ENCODE data around the gene SLC6A19.

SLC6A19 gene

DNA sequence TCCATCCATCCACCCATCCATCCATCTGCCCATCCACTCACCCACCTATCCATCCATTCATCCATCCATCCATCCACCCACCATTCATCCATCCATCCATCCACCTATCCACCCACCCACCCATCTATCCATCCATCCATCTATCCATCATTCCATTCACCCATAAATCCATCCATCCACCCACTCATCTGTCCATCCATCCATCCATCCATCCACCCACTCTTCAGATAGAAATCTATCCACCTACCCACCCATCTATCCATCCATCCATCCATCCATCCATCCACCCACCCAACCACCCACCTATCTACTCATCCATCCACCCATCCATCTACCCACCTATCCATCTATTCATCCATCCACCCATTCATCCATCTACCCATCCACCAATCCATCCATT is 35.0 kb upstream of the SLC6A19 start:
- no peak for DNase-seq

DNA sequence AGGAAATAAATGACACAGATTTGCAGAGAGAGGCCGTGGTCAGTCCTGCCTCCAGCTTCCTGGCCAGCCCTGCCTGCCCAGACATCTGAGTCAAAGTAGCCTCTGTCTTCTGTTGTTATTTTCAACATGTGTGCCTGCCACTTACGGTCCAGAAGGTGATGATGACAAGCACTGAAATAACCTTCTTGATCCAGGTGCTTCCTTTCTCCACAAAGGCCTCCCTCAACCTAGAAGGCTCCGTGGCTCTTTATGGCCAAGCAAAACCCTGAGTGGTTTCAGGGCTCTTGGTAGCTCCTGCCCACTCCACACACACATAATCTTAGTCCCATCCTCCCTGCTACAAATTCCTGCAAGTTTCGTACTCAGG is 34.1 kb upstream of the SLC6A19 start:
- DNase-seq: no peak

DNA sequence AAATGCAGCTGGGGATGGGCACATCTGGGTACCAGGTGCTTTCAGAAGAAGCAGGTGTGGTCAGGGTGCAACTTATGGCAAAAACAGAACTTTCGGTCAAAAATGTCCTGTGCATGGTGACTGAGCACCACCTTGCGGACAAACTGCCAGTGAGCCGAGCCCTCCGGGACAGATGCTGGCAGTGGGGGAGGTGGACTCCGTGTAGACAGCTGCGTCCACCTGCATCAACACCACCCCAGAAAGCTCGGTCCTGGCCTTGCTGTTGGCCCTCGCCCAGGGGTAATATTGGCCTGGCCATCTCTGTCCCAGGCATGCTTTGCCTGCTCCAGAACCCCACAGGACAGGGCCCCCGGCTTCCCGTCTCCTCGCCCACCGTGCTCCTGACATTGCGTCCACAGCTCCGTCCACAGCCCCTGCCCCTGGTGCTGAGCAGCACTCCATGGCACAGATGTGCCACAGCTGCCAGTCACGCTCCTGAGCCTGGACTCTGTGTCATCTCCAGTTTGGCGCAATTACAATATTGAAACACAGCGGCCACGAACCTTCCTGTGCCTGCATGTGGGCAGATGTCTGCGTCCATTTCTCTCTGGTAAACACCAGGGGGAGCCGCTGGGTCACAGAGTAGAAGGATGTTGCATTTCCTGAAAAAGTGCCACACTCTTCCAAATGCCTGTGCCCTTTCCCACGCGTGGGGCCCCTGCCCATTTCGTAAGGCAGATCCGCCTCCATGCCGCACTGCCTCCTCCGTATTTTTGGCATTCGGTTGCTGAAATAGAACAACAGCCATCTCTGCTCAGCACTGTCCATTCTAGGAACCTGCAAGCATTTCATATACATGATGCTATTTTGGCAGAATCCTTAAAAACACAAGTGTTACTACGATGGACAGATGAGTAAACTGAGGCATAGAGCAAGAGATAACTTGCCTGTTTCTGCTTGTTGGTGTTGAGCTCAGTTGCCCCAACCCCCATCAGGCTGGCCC is 33.4 kb upstream of the SLC6A19 start:
- peak; percentile 64 for DNase-seq

DNA sequence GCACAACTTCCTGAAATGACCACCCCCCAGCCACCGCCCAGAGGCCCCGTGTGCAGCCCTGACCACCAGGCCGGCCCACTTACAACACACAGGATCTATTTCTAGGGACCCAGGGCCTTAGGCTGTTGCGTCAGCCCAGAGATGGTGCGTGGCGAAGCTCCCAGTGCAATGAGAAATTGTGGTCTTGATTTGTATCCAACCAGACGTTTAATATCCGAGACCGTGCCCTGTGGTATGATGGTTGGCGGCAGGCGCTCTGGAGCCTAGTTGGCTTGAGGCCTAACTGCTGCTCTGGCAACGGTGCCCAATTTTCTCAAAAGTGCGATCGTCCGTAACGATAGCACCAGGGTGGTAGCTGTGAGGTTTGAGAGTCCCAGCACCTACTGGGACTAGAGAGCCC is 32.6 kb upstream of the SLC6A19 start:
- no peak for DNase-seq

DNA sequence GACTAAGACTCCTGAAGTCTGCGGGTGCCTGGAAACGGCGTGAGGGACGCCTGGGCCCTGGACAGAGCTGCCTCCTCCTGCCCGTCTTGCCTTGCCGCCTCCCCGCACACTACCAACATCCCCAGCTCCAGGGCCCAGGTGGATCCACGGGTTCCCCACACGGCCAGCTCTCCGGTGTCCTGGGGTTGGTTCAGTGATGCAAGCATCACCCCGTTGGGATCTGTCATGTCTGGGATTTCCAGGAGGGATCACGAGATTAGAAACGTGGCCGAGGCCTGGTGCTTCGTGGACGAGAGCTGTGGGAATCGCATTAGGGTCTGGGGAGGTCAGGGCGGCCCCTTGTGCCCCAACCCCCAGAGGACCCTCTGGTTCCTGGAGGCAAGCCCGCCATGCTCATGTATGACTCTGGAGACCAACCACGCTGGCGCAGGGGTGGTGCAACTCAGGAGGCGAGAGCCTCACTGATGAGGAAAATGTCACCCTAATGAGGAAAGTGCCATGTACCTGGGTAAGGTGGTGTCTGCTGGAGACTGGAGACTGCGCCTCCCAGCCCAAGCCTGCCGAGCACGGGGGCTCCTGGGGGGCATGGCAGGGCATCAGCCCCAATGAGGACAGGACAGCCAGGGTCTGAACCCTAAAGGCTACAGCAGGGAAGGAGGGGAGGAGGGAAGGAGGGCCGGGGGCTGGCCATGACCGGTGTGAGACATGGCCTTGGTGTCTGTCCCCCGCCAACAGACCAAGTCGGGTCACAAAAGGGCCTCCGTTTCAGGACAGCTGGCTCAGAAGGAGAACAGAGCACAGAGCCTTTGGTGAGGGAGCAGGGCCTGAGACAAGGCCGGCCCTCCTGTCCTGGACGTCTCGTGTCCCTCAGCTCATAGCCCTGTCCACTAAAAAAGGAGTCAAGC is 31.9 kb upstream of the SLC6A19 start:
- no peak for DNase-seq

DNA sequence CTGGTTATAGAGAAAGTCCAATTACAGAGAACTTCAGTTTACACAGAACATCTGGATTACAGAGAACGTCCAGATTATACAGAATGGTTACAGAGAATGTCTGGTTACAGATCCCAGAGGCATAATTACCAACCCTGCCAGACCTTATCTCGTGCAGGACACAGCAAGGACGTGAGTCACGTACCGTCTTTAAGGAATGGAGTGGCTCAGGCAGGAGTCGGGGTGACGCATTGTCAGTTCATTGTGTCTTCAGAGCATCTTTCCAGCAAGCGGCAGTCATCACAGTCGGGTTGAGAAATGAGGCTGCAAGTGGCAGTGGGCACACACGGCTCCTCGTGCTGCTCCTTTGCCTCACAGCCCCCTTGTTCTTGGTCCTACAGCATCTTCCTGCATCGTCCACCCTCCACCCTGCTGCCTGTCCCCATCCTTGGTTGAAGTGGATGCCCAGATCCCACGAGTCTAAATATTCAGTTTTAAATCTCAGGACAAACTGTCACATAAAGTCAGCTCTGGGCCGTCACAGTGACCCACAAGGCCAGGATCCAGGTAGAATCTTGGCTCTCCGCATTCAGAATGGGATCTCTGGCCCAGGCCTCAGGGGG is 30.0 kb upstream of the SLC6A19 start:
- DNase-seq: no peak

DNA sequence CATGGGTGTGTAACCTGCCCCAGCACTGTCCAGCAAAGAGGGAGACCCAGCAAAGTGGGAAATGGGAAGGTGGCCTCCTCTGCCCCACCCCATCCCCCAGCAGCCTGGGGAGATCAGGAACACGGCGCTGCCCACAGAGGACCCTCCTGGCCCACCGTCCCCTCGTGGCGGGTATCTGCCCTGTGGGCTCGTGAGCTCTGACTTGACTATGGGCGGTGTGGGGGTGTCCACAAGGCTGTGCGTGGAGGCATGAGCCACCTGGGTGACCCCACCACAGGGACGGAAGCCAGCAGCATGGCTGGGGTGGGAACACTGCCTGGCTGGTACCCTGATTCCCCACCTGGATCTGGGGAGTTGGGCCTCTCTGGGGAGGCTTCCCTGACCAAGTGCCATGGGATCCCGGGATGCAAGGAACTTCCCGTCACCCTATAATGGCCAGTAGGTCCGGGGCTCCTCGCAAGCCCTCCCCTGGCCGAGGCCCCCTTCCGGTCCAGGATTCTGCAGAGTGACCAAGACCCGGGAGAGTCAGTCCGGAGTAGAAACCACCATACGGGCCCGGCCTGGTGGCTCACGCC is 29.3 kb upstream of the SLC6A19 start:
- DNase-seq: no peak

DNA sequence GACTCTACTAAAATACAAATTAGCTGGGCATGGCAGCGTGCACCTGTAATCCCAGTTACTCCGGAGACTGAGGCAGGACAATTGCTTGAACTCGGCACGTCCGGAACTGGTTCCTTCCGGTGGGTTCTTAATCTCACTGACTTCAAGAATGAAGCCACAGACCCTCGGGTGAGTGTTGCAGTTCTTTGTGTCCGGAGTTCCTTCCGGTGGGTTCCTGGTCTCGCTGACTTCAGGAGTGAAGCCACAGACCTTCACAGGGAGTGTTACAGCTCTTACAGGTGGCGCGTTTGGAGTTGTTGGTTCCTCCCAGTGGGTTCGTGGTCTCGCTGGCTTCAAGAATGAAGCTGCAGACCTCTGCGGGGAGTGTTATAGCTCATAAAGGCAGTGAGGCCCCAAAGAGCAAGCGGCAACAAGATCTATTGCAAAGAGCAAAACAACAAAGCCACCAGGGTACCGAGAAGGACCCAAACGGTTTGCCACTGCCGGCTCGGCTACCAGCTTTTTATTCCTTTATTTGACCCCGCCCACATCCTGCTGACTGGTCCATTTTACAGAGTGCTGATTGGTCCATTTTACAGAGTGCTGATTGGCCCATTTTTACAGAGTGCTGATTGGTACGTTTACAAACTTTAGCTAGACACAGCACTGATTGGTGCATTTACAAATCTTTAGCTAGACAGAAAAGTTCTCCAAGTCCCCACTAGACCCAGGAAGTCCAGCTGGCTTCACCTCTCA is 28.6 kb upstream of the SLC6A19 start:
- no peak for DNase-seq

DNA sequence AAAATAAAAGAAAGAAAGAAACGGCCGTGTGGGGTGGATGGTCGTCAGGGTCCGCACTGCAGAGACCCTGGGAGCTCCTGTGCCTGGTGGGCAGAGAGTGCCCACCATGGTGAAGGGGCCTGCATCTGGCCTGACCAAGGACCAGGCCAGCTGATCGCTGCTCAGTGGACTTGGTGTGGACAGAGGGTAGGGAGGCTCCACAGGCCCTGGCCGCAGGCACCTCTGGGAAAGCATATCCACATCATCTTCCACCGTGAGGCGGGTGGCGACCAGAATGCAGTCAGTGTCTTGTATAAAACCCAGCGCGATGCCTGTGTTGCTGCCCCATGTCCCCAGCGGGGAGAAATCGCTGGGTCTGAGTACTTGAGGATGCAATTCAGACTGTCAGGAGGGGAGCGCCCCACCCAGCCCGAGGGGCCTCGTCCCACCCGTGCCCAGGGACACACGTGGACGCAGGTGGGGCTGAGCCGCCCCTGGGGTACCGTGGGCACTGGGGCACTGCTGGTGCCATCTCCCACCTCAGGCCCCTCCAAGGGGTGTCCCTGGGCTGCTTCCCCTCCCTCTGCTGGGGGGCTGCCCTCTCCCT is 27.8 kb upstream of the SLC6A19 start:
- DNase-seq: no peak

DNA sequence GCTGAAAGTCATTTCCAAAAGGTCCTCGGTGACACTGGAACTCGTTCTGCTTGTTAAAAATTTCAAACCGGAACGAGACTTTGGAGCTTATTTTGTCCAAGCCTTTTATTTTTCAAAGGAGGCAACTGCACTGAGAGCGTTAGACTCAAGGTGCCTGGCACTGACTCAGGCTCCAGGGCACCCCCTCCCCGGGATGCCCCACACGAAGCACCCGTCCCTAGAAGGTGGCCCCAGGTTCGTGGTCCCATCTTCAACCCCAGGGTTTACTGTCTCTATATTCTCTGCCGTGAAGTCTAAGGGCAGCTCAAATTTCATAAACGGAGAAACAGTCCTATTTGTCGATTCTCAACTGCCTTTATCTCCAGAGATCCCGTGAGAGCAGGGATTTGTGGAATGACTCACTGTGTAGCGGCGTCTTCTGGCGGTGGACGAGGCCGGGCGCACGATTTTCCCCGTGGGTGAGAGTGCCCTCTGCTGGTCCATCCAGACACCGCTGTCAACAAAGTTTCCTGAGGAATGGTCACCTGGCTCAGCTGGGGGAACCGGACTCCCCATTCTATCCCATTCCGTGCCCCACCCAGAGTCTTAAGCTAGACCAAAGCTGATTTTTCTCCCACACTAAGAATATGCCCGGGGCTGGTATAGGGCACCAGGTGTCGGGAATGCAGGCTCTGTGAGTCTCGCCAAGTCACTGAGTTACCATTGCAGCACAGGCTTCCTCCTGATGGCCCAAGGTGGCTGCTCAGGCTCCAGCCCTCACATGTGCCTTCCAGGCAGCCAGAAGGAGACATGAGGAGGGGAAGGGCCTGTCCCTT is 27.1 kb upstream of the SLC6A19 start:
- DNase-seq: no peak

DNA sequence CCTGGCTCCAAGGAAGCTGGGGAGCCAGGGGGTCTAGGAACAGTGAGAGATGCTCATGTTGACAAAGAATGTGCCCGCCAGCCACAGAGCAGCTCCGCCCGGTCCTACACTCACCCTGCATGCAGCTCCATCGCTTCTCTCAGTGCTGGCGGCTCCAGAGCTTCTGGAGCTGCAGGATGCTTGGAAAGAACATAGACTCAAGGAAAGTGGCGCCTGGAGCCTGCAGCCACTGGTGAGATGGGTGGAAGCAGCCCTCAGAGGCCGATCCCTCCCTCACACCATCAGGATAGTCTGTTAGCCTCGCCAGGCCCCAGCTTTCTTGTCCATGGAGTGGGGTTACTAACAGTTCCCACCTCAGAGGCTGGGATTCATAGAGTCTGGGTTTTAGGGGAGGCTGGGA is 26.4 kb upstream of the SLC6A19 start:
- no peak for DNase-seq

DNA sequence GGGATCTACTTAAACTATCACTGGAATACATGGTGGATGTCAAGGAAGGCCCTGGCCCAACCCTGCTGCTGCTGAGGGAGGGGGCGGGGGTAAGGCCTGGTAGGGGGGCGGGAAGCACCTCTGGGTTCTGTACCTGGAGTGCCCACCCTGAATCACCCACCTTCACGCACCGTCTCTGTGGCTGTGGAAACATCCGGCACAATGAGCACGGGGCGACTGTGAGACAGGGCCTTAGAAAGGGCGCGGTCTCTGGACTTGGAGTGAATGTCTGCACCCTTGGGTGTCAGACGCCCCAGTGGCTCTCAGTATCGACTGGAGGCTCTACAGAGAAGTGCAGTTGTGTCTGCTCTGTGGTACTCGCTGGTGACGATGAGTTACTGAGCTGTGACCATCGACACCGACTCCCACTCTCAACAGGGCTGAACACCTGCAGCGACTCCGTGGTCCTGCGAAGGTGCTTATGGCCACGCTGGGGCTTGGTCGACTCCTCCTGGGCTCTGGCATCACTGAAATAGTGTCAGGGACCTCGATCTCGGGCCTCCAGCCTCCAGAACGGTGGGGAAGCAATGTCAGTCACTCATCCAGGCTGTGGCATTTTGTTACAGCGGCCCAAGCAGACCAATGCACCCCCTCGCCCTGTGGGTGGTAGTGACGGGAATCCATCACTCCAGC is 25.5 kb upstream of the SLC6A19 start:
- no peak for DNase-seq

DNA sequence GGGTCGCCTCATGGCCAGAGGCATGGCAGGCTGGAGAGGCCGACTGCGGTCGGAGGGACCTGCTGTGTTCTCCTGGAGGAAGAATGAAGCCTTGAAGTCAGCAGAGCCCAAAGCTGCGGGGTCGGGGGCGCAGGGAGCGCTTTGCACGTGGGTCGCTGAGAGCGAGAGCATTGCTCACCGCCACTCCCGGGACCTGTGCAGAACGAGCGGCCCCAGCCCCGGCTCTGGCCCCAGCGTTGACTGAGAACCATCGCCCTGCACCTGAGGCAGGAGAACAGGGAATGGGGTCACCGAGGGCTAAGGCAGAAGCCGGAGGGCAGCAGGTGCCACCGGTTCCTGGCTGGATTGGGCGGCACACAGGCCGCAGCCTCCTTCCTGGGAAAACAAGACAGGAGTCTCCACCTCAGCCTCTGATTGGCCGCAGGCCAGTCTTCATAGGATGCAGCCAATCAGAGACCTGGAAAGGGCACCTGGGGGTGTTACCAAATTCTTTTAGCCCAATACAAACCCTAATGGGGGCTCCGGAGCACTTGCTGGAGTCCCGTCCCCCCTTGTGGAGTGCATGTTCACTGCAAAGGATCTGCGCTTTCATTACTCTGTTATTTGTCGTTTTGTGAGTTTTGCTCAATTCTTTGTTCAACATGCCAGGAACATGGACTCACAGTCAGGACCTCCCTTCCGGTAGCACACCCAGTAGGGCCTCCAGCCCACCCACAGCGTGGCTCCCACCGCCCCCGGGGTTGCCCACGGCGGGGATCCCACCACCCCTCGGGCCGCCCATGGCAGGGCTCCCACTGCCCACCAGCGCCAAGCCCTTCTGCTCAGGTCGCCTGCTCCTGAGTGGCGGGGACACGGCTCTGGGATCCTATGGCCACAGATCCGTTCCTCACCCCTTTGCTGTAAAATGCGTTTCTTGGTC is 24.7 kb upstream of the SLC6A19 start:
- no peak for DNase-seq

DNA sequence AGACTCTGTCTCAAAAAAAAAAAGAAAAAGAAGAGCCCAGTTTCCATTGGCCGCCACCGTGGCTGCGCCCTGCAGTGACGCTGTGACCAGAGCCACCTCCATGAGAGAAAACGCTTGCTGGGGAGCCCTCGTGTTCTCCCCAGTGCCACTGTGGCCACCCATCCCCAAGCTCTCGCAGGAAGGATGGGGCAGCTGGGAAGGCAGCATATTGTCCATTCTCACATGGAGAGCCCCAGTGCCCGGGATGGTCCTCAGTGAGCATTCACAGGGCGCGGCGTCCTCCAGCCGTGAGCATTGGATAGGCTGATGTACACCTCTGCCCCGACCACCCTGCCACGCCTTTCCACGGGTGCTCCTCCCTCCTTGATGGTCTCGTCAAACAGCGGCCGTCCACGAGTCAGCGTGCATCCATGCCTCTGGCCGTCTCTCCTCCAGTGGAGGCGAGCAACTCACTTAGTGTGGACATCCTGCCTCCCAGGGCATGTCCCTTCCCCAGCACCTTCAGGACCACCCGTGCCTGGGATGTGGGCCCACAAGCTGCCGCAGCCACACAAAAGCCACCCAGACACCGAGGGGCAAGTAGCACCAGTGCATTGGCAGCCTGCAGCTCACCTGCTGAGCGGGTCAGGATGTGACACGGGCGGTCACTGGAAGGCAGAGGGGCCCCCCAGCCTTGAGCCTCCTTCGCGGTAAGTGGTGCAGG is 23.4 kb upstream of the SLC6A19 start:
- no peak for DNase-seq

DNA sequence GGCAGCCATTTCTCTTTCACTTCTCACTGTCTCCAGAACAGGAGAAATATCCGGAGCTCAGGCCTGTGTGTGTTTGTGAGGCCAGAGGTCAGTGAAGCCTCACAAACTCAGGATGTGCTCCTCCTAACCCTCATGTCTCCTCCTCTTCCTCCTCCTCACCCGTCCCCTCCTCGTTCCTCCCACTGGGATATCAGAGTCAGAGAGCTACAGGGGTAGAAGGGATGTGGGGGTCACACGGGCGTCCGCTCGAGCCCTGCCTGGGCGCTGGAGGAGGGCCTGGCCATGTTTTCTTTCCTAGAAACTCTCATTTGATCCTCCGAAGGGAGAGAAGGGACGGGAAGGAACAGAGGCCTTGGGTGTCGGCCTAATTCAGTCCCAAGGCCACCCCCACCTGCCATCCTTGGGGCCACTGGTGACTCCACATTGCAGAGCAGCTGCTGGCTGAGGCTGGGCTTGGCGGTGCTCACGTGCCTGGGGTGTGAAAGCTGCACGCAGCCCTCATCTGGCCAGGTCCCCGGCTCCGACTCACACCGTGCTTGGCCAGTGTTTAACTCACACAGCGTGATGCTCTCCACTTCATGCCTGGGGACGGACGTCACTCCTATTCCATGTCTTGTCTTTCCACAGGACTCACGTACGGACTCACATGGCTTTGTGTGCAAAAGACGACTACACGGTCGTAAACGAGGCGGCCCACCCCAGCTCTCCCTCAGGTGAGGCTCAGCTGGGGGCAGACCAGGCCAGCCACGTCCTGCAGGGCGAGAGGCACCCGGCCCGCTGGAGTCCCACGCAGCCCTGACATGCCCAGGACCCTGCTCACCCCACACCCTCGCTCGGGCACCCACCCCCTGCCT is 22.6 kb upstream of the SLC6A19 start:
- no peak for DNase-seq

DNA sequence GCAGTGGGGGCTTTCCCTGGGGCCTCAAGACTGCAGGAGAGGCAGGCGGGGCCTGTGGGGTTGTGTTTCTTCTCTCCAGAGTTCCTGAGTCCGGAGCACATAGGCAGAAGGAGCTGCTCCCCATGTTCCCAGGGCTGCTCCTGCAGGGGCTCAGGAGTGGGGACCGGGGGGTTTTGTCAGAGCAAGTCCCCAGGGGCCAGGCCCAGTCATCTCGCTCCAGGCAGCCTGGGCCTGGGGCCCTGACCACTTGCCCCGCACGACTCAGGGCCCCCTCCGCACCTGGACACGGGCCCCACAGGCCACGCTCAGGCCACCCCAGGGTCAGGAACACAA is 22.0 kb upstream of the SLC6A19 start:
- DNase-seq: no peak

DNA sequence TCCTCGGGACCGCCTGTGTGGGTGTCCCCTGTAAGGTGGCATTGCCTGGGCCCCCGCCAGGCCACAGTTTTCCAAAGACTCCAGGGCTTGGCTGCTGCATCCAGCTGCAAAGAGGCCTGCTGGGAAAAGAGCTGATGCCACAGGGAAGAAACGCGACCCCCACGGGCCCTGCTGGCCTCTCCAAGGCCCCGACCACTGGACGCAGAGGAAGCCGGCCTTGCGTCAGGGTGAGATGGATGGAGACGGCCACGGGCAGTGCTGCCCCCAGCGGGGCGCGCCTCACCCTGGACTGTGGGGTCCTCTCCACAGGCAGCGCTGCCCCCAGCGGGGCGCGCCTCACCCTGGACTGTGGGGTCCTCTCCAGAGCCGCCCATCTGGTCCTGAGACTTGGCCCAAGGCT is 21.3 kb upstream of the SLC6A19 start:
- no peak for DNase-seq

DNA sequence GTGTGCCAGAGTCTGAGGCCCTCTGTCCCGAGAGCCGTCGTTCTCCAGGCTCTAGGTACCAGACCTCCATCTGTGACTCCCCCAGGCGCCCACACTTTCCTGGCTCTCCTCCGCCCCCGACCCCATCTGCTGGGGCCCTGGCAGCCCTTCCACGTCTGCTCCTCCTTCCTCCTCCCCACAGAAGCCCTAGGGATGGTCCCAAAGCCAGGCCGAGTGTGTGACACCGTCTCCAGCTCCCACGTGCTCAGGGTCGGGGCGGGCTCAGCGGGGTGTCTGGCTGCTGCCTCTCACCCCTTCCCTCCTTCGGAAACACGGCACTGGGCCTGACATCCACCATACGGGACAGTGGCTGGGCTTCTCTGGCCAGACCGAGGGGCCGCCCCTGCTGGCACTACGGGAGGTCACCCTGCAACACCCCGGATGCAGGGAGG is 20.5 kb upstream of the SLC6A19 start:
- no peak for DNase-seq

Data from effector CD4-positive, alpha-beta T cell (primary cell).